Measurements from ENCODE around the gene TMIE. TPM values are rescaled to one million over a fixed set of nuclear protein-coding genes. Genes with fewer than 3 reads are reported as not detected.
"Not testable (repeated sequence)": the region's sequence is repeated elsewhere in the genome, so short reads cannot be mapped to it uniquely, and the experiment has no call there.

TMIE gene
- total RNA-seq, 1 experiment from 2014 or later, result not detected

- H3K27me3 ChIP-seq, result no peaks in the 10 kb centered on the region
- DNase-seq, result no peak
- no peak overlapping the region for H3K4me3 ChIP-seq
- no peaks in the 10 kb centered on the region for H3K36me3 ChIP-seq
- no peaks in the 10 kb centered on the region for H3K9me3 ChIP-seq
These were observed 24.6 kb downstream of the TMIE start for GRCh38 chr3:46725621-46726314.

- no peak for DNase-seq
- Histone ChIP-seq H3K9me3 (no peaks in the 10 kb centered on the region), H3K27me3 (no peaks in the 10 kb centered on the region), H3K4me3 (no peak overlapping the region), H3K36me3 (no peaks in the 10 kb centered on the region)
These were observed 27.8 kb downstream of the TMIE start for GRCh38 chr3:46729038-46729437.

- no peak for DNase-seq
- no peaks in the 10 kb centered on the region for H3K36me3 ChIP-seq
These were observed 29.6 kb downstream of the TMIE start for GRCh38 chr3:46730819-46731218.

GRCh38 chr3:46731795-46732194 lies 30.6 kb downstream of the TMIE start:
- no peaks in the 10 kb centered on the region for H3K27me3 ChIP-seq
- DNase-seq, result no peak
- no peaks in the 10 kb centered on the region for H3K9me3 ChIP-seq
- no peaks in the 10 kb centered on the region for H3K36me3 ChIP-seq
- no peak overlapping the region for H3K4me3 ChIP-seq

More at GRCh38 chr3:46730819-46731218, 29.6 kb downstream of the TMIE start:
- no peak overlapping the region for H3K4me3 ChIP-seq
- no peaks in the 10 kb centered on the region for H3K27me3 ChIP-seq
- H3K9me3 ChIP-seq, result no peaks in the 10 kb centered on the region

- Histone ChIP-seq H3K27me3 (no peaks in the 10 kb centered on the region), H3K9me3 (no peaks in the 10 kb centered on the region), H3K4me3 (no peak overlapping the region), H3K36me3 (no peaks in the 10 kb centered on the region)
- no peak for DNase-seq
These were observed 32.0 kb downstream of the TMIE start for GRCh38 chr3:46733026-46733800.

- no peak for DNase-seq
- Histone ChIP-seq H3K27me3 (no peaks in the 10 kb centered on the region), H3K9me3 (no peaks in the 10 kb centered on the region), H3K36me3 (no peaks in the 10 kb centered on the region), H3K4me3 (no peak overlapping the region)
These were observed 33.6 kb downstream of the TMIE start for GRCh38 chr3:46734773-46735172.

GRCh38 chr3:46736006-46736872 lies 35.0 kb downstream of the TMIE start:
- H3K27me3 ChIP-seq, result no peaks in the 10 kb centered on the region
- no peak for DNase-seq
- no peaks in the 10 kb centered on the region for H3K36me3 ChIP-seq
- H3K4me3 ChIP-seq, result no peak overlapping the region
- no peaks in the 10 kb centered on the region for H3K9me3 ChIP-seq

GRCh38 chr3:46737329-46737731 lies 36.1 kb downstream of the TMIE start:
- Histone ChIP-seq H3K4me3 (no peak overlapping the region), H3K9me3 (no peaks in the 10 kb centered on the region), H3K27me3 (no peaks in the 10 kb centered on the region), H3K36me3 (no peaks in the 10 kb centered on the region)
- no peak for DNase-seq

GRCh38 chr3:46739565-46739964 lies 38.4 kb downstream of the TMIE start:
- H3K9me3 ChIP-seq, H3K4me3 ChIP-seq, H3K27me3 ChIP-seq, H3K36me3 ChIP-seq, DNase-seq: not testable (repeated sequence)

- H3K36me3 ChIP-seq, result no peaks in the 10 kb centered on the region
- H3K27me3 ChIP-seq, result no peaks in the 10 kb centered on the region
- no peak for DNase-seq
- no peak overlapping the region for H3K4me3 ChIP-seq
- no peaks in the 10 kb centered on the region for H3K9me3 ChIP-seq
These were observed 41.9 kb downstream of the TMIE start for GRCh38 chr3:46742992-46743585.

- H3K9me3 ChIP-seq, result no peaks in the 10 kb centered on the region
- no peak for DNase-seq
- H3K27me3 ChIP-seq, result no peaks in the 10 kb centered on the region
- H3K4me3 ChIP-seq, result no peak overlapping the region
- no peaks in the 10 kb centered on the region for H3K36me3 ChIP-seq
These were observed 45.5 kb downstream of the TMIE start for GRCh38 chr3:46746711-46747110.

GRCh38 chr3:46748170-46748569 lies 47.0 kb downstream of the TMIE start:
- no peak for DNase-seq
- Histone ChIP-seq H3K27me3 (no peaks in the 10 kb centered on the region), H3K36me3 (no peaks in the 10 kb centered on the region), H3K9me3 (no peaks in the 10 kb centered on the region), H3K4me3 (no peak overlapping the region)

- DNase-seq, result no peak
- Histone ChIP-seq H3K36me3 (no peaks in the 10 kb centered on the region), H3K27me3 (no peaks in the 10 kb centered on the region), H3K4me3 (no peak overlapping the region), H3K9me3 (no peaks in the 10 kb centered on the region)
These were observed 47.9 kb downstream of the TMIE start for GRCh38 chr3:46749129-46749528.

- no peaks in the 10 kb centered on the region for H3K27me3 ChIP-seq
- no peaks in the 10 kb centered on the region for H3K36me3 ChIP-seq
- DNase-seq, result no peak
- no peak overlapping the region for H3K4me3 ChIP-seq
- no peaks in the 10 kb centered on the region for H3K9me3 ChIP-seq
These were observed 49.4 kb downstream of the TMIE start for GRCh38 chr3:46750555-46751038.

- not testable (repeated sequence) for H3K36me3 ChIP-seq, H3K4me3 ChIP-seq, DNase-seq, H3K27me3 ChIP-seq, H3K9me3 ChIP-seq
These were observed 51.9 kb downstream of the TMIE start for GRCh38 chr3:46753127-46753526.

GRCh38 chr3:46755646-46756045 lies 54.5 kb downstream of the TMIE start:
- no peak for DNase-seq
- Histone ChIP-seq H3K9me3 (no peaks in the 10 kb centered on the region), H3K36me3 (no peaks in the 10 kb centered on the region)

GRCh38 chr3:46756642-46757041 lies 55.5 kb downstream of the TMIE start:
- H3K27me3 ChIP-seq, result no peaks in the 10 kb centered on the region
- no peaks in the 10 kb centered on the region for H3K9me3 ChIP-seq
- no peak overlapping the region for H3K4me3 ChIP-seq
- H3K36me3 ChIP-seq, result no peaks in the 10 kb centered on the region
- no peak for DNase-seq

More at GRCh38 chr3:46755646-46756045, 54.5 kb downstream of the TMIE start:
- Histone ChIP-seq H3K27me3 (no peaks in the 10 kb centered on the region), H3K4me3 (no peak overlapping the region)

Data from MG63 (cell line).